ENCODE results near the gene CXCL9.

DNA sequence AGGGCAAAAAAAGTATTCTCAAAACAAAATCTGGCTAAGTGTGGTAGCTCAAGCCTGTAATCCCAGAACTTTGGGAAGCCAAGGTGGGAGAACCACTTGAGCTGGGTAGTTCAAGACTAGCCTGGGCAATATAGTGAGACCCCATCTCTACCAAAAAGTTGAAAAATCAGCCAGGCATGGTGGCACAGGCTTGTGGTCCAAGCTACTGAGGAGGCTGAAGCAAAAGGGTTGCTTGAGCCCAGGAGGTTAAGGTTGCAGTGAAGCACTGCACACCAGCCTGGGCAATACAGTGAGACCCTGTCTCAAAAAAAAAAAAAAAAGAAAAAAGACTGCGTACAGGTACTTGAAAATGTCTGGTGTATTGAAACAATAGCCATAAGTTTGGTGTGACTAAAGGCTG, 14.8 kb downstream of the CXCL9 start:
- TF ChIP-seq, protein P1, sequence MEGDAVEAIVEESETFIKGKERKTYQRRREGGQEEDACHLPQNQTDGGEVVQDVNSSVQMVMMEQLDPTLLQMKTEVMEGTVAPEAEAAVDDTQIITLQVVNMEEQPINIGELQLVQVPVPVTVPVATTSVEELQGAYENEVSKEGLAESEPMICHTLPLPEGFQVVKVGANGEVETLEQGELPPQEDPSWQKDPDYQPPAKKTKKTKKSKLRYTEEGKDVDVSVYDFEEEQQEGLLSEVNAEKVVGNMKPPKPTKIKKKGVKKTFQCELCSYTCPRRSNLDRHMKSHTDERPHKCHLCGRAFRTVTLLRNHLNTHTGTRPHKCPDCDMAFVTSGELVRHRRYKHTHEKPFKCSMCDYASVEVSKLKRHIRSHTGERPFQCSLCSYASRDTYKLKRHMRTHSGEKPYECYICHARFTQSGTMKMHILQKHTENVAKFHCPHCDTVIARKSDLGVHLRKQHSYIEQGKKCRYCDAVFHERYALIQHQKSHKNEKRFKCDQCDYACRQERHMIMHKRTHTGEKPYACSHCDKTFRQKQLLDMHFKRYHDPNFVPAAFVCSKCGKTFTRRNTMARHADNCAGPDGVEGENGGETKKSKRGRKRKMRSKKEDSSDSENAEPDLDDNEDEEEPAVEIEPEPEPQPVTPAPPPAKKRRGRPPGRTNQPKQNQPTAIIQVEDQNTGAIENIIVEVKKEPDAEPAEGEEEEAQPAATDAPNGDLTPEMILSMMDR (optimal IDR thresholded peaks at IDR 0.05 in 1 of 3, IDR thresholded peaks at IDR 0.05 in 1 of 3, conservative IDR thresholded peaks at IDR 0.05 in 1 of 3; ENCODE audit: extremely low read depth in 1 of 3, insufficient read depth in 2 of 3, low read length in 3 of 3): no peak
- TF ChIP-seq EZH2 (IDR thresholded peaks at IDR 0.05; ENCODE audit: low read length): no peak
